Panc1 (cell line): ENCODE results near the gene SVBP. TPM values are rescaled to one million over a fixed set of nuclear protein-coding genes. Genes with fewer than 3 reads are reported as not detected.
A peak's percentile ranks its signal among the peaks of the same experiment; 100 is the strongest.

Experiments used
- ATAC-seq: fragments of 200-7000 bp; cut with Tn5 transposase; 2 replicates; pipeline ENCODE4 v1.9.1; 2020; ENCODE audit warnings: mild to moderate bottlenecking, moderate library complexity
- BruUV-seq: library from RNA; stranded (reverse); fragments of 400-500 nt; replicated peaks from 2 replicates; lab custom pipeline; 2021; lab: Mats Ljungman, UMichigan
- CTCF ChIA-PET: fragments of 300-600 bp; sonication (Branson Sonifier 250); formaldehyde crosslinking; loops from one replicate; lab custom pipeline; 2022; ENCODE audit warnings: antibody characterized with exemption; lab: Charles Lee
- POLR2A ChIA-PET: fragments of 300-600 bp; sonication (Branson Sonifier 250); formaldehyde crosslinking; loops from one replicate; lab custom pipeline; 2022; ENCODE audit warnings: antibody characterized with exemption; lab: Charles Lee
- DNase-seq: peaks from one replicate; pipeline ENCODE4 v3.0.0-alpha.2; 2010; ENCODE audit warnings: low read depth, low spot score
- H3K27ac ChIP-seq: 2 replicates; pipeline ENCODE4 v1.5.1; 2011; ENCODE audit warnings: mild to moderate bottlenecking, low read length, inconsistent platforms
- H3K27me3 ChIP-seq: fragments of 200-500 bp; sonication (Bioruptor generic); 2 replicates; pipeline ENCODE4 v1.6.0; 2014; ENCODE audit warnings: low read length, inconsistent platforms; ENCODE audit not compliant: control insufficient read depth, insufficient read depth
- H3K36me3 ChIP-seq: fragments of 200-500 bp; sonication (Bioruptor generic); 2 replicates; pipeline ENCODE4 v1.5.1; 2014; ENCODE audit warnings: inconsistent platforms, mild to moderate bottlenecking, low read length, moderate library complexity; ENCODE audit not compliant: control insufficient read depth, insufficient read depth
- H3K4me1 ChIP-seq: 2 replicates; pipeline ENCODE4 v1.5.1; 2011; ENCODE audit warnings: inconsistent platforms, mild to moderate bottlenecking, low read length, moderate library complexity; ENCODE audit not compliant: control insufficient read depth, insufficient read depth
- H3K4me3 ChIP-seq, 2 experiments: 2 replicates each; pipeline ENCODE4 v1.5.1; 2011 to 2012; ENCODE audit warnings: low read depth in 2 of 2, low read length in 2 of 2, mild to moderate bottlenecking in 2 of 2, inconsistent platforms in 1 of 2, moderate library complexity in 1 of 2
- H3K9me3 ChIP-seq: fragments of 200-500 bp; sonication (Bioruptor generic); 2 replicates; pipeline ENCODE4 v1.5.1; 2014; ENCODE audit warnings: low read depth, mild to moderate bottlenecking, inconsistent platforms, low read length, moderate library complexity; ENCODE audit not compliant: control insufficient read depth, insufficient read depth
- POLR2AphosphoS5 ChIP-seq: IDR thresholded peaks from 2 replicates; pipeline ENCODE4 v1.6.1; 2012; ENCODE audit warnings: mild to moderate bottlenecking, low read depth, low read length, moderate library complexity
- SIN3A ChIP-seq: IDR thresholded peaks from 2 replicates; pipeline ENCODE4 v1.6.1; 2012; ENCODE audit warnings: low read depth, mild to moderate bottlenecking, low read length, moderate library complexity, borderline replicate concordance; ENCODE audit not compliant: insufficient read depth
- TCF7L2 ChIP-seq: IDR thresholded peaks from 2 replicates; pipeline ENCODE4 v1.6.1; 2011; ENCODE audit warnings: mild to moderate bottlenecking, low read depth, low read length, inconsistent platforms
- in situ Hi-C: cut with HindIII; loops from 2 replicates; pipeline ENCODE4 v1.10.0; 2016; ENCODE audit warnings: low sequenced_read_pairs, low pct_unique_long_range_greater_than_20kb
- intact Hi-C: fragments of 100-400 bp; cut with micrococcal nuclease; formaldehyde crosslinking; loops from one replicate; pipeline ENCODE4 v1.10.0; 2022; ENCODE audit not compliant: unreplicated experiment
- total RNA-seq: library from RNA; stranded (reverse); gene quantifications from one replicate; pipeline ENCODE4 v1.2.1, GENCODE V29; 2021; ENCODE audit not compliant: unreplicated experiment
- TF ChIP-seq, protein P1 (sequence below): fragments of 450-650 bp; IDR thresholded peaks from 2 replicates; pipeline ENCODE4 v1.5.1; 2017; ENCODE audit warnings: mild to moderate bottlenecking
- TF ChIP-seq, protein P2 (sequence below), 2 experiments: IDR thresholded peaks; 2 replicates each; pipeline ENCODE4 v1.6.1; 2011 to 2012; ENCODE audit warnings: low read depth in 2 of 2, control low read depth in 1 of 2, low read length in 1 of 2, mild to moderate bottlenecking in 1 of 2, moderate library complexity in 1 of 2; ENCODE audit not compliant: insufficient read depth in 1 of 2

The SVBP gene
- total RNA-seq, 1 experiment from 2014 or later = 21.2 TPM

DNA sequence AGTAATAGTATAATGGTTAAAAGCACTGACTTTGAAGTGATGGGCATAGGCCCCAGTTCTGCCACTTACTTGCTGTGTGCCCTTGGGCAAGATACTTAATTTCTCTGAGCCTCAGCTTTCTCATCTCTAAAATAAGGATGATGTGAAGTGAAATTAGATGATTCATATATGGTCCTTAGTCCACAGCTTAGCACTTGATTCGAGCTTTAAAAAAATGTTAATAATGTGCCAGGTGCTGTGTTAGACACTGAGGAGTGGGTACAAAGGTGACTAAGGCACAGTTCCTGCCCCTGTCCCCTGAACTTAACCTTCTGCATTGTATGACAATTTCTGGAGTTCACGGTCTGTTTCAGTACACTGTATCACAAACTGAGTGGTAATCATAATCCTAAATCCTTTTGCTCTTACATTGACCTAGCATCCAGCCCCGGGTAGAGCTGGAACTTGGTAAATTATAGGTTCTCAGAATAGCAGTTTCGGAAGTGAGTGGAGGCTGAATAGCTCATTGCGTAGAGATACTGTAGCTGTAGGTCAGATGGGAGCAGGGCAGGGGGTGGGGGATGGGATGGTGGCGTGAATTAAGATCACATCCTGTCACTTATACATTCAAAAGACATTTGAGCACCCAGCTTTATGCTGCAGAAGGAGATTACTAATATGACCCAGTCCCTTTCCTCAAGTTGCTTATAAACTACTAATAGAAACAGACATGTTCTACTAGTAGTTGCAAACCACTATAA lies 30.7 kb upstream of the SVBP start:
- in situ Hi-C loops (no loop called here), intact Hi-C loops (no loop called here)
- Histone ChIP-seq H3K27ac (peak overlapping the region; percentile 67; the same call in 1 of the 2 replicates), H3K4me1 (peaks cover 5% of the 10 kb centered on the region), H3K27me3 (no peaks in the 10 kb centered on the region), H3K4me3 (no peak overlapping the region; a peak in 1 of 4 replicates), H3K9me3 (peaks cover 16% of the 10 kb centered on the region), H3K36me3 (no peaks in the 10 kb centered on the region)
- no peak for DNase-seq
- TF ChIP-seq POLR2AphosphoS5 (no peak), TCF7L2 (no peak), SIN3A (no peak)
- TF ChIP-seq, protein P1, sequence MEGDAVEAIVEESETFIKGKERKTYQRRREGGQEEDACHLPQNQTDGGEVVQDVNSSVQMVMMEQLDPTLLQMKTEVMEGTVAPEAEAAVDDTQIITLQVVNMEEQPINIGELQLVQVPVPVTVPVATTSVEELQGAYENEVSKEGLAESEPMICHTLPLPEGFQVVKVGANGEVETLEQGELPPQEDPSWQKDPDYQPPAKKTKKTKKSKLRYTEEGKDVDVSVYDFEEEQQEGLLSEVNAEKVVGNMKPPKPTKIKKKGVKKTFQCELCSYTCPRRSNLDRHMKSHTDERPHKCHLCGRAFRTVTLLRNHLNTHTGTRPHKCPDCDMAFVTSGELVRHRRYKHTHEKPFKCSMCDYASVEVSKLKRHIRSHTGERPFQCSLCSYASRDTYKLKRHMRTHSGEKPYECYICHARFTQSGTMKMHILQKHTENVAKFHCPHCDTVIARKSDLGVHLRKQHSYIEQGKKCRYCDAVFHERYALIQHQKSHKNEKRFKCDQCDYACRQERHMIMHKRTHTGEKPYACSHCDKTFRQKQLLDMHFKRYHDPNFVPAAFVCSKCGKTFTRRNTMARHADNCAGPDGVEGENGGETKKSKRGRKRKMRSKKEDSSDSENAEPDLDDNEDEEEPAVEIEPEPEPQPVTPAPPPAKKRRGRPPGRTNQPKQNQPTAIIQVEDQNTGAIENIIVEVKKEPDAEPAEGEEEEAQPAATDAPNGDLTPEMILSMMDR = no peak
- TF ChIP-seq, protein P2, sequence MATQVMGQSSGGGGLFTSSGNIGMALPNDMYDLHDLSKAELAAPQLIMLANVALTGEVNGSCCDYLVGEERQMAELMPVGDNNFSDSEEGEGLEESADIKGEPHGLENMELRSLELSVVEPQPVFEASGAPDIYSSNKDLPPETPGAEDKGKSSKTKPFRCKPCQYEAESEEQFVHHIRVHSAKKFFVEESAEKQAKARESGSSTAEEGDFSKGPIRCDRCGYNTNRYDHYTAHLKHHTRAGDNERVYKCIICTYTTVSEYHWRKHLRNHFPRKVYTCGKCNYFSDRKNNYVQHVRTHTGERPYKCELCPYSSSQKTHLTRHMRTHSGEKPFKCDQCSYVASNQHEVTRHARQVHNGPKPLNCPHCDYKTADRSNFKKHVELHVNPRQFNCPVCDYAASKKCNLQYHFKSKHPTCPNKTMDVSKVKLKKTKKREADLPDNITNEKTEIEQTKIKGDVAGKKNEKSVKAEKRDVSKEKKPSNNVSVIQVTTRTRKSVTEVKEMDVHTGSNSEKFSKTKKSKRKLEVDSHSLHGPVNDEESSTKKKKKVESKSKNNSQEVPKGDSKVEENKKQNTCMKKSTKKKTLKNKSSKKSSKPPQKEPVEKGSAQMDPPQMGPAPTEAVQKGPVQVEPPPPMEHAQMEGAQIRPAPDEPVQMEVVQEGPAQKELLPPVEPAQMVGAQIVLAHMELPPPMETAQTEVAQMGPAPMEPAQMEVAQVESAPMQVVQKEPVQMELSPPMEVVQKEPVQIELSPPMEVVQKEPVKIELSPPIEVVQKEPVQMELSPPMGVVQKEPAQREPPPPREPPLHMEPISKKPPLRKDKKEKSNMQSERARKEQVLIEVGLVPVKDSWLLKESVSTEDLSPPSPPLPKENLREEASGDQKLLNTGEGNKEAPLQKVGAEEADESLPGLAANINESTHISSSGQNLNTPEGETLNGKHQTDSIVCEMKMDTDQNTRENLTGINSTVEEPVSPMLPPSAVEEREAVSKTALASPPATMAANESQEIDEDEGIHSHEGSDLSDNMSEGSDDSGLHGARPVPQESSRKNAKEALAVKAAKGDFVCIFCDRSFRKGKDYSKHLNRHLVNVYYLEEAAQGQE (IDR thresholded peaks at IDR 0.05; ENCODE audit: insufficient read depth in 1 of 2, low read depth in 2 of 2, low read length in 1 of 2) = no peak
- ChIA-PET CTCF (interaction anchor here (0.6 kb wide), 1 partner anchor 1597 kb away, joined by 3 read pairs; no protein-coding TSS in a partner anchor), POLR2A (no interaction called here)
- no peak for ATAC-seq
- no TSS peak for BruUV-seq

DNA sequence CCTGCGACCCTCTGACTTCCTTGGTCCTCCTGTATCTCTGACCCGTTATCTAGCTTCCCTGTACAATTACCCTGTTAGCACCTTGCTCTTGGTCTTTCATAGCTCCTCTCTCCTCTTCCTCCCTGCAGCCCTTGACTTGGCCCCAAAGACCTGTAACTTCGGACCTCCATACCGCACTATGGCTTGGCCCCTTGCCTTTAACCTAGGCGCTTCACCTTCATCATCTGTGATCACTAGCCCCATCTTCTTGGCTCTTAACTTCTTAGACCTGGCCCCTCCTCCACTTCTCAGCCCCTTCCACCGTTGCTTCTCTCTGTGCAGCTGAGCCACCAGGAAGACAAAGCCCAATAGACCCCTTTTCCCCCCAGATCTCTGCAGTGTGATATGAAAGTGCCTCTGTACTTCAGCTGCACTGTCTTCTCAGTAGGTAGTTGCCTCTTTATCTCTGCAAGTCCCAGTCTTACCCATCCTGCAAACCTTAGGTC lies 30.0 kb upstream of the SVBP start:
- H3K4me3 ChIP-seq = peak overlapping the region; percentile 57 to 76
- intact Hi-C loops = no loop called here
- ChIA-PET CTCF (no interaction called here), POLR2A (no interaction called here)
- H3K27ac ChIP-seq = peak overlapping the region; percentile 67
- DNase-seq (no peak), ATAC-seq (no peak)
- TF ChIP-seq TCF7L2 = no peak
- TF ChIP-seq, protein P2 (IDR thresholded peaks at IDR 0.05; ENCODE audit: insufficient read depth in 1 of 2, low read depth in 2 of 2, low read length in 1 of 2) = no peak
- TF ChIP-seq SIN3A = no peak
- TF ChIP-seq POLR2AphosphoS5 = no peak
- TF ChIP-seq, protein P1 = no peak
- H3K4me1 ChIP-seq = peaks cover 5% of the 10 kb centered on the region
- BruUV-seq = no TSS peak
- no peaks in the 10 kb centered on the region for H3K27me3 ChIP-seq
- peaks cover 16% of the 10 kb centered on the region for H3K9me3 ChIP-seq
- in situ Hi-C loops = no loop called here
- no peaks in the 10 kb centered on the region for H3K36me3 ChIP-seq
